ENCODE data around the gene NKX6-1.

Gene NKX6-1

GRCh38 chr4:84479663-84480062 lies 19.4 kb downstream of the NKX6-1 start:
- H3K36me3 ChIP-seq (ENCODE audit: insufficient read depth, insufficient read length, low read length): no peaks in the 10 kb centered on the region
- H3K27me3 ChIP-seq (ENCODE audit: insufficient read depth, insufficient read length): peaks cover 39% of the 10 kb centered on the region
- no peak for TF ChIP-seq YY1 (IDR thresholded peaks at IDR 0.05; ENCODE audit: insufficient read depth, insufficient read length)
- TF ChIP-seq ZNF274 (IDR thresholded peaks at IDR 0.05; ENCODE audit: low read depth, low read length): no peak
- TF ChIP-seq SUZ12 (IDR thresholded peaks at IDR 0.05; ENCODE audit: extremely low read depth, insufficient read depth, insufficient read length): no peak
- no peak for DNase-seq (ENCODE audit: low read depth, low spot score)
- H3K9ac ChIP-seq (ENCODE audit: insufficient read length, low read depth): no peak overlapping the region
- no peaks in the 10 kb centered on the region for H3K9me3 ChIP-seq (ENCODE audit: insufficient read depth, low read length)
- no peak overlapping the region for H3K4me3 ChIP-seq (ENCODE audit: insufficient read length, low read depth)
- peaks cover 2% of the 10 kb centered on the region for H3K4me1 ChIP-seq (ENCODE audit: insufficient read depth, insufficient read length)

- Histone ChIP-seq H3K9me3 (ENCODE audit: insufficient read depth, low read length) (no peaks in the 10 kb centered on the region), H3K36me3 (ENCODE audit: insufficient read depth, insufficient read length, low read length) (no peaks in the 10 kb centered on the region), H3K27me3 (ENCODE audit: insufficient read depth, insufficient read length) (peaks cover 30% of the 10 kb centered on the region), H3K4me3 (ENCODE audit: insufficient read length, low read depth) (no peak overlapping the region), H3K4me1 (ENCODE audit: insufficient read depth, insufficient read length) (peaks cover 2% of the 10 kb centered on the region), H3K9ac (ENCODE audit: insufficient read length, low read depth) (no peak overlapping the region)
- no peak for DNase-seq (ENCODE audit: low read depth, low spot score)
- no peak for TF ChIP-seq ZNF274 (IDR thresholded peaks at IDR 0.05; ENCODE audit: low read depth, low read length)
- no peak for TF ChIP-seq YY1 (IDR thresholded peaks at IDR 0.05; ENCODE audit: insufficient read depth, insufficient read length)
- TF ChIP-seq SUZ12 (IDR thresholded peaks at IDR 0.05; ENCODE audit: extremely low read depth, insufficient read depth, insufficient read length): no peak
Measured at GRCh38 chr4:84477738-84478137, 21.4 kb downstream of the NKX6-1 start.

- Histone ChIP-seq H3K27me3 (ENCODE audit: insufficient read depth, insufficient read length) (no peaks in the 10 kb centered on the region), H3K4me1 (ENCODE audit: insufficient read depth, insufficient read length) (no peaks in the 10 kb centered on the region), H3K9me3 (ENCODE audit: insufficient read depth, low read length) (no peaks in the 10 kb centered on the region), H3K4me3 (ENCODE audit: insufficient read length, low read depth) (no peak overlapping the region), H3K36me3 (ENCODE audit: insufficient read depth, insufficient read length, low read length) (no peaks in the 10 kb centered on the region), H3K9ac (ENCODE audit: insufficient read length, low read depth) (no peak overlapping the region)
- DNase-seq (ENCODE audit: low read depth, low spot score): no peak
- TF ChIP-seq YY1 (IDR thresholded peaks at IDR 0.05; ENCODE audit: insufficient read depth, insufficient read length): no peak
- no peak for TF ChIP-seq ZNF274 (IDR thresholded peaks at IDR 0.05; ENCODE audit: low read depth, low read length)
- no peak for TF ChIP-seq SUZ12 (IDR thresholded peaks at IDR 0.05; ENCODE audit: extremely low read depth, insufficient read depth, insufficient read length)
Measured at GRCh38 chr4:84474107-84474506, 25.0 kb downstream of the NKX6-1 start.

- Histone ChIP-seq H3K4me1 (ENCODE audit: insufficient read depth, insufficient read length) (no peaks in the 10 kb centered on the region), H3K27me3 (ENCODE audit: insufficient read depth, insufficient read length) (no peaks in the 10 kb centered on the region), H3K9ac (ENCODE audit: insufficient read length, low read depth) (no peak overlapping the region), H3K9me3 (ENCODE audit: insufficient read depth, low read length) (no peaks in the 10 kb centered on the region), H3K4me3 (ENCODE audit: insufficient read length, low read depth) (no peak overlapping the region), H3K36me3 (ENCODE audit: insufficient read depth, insufficient read length, low read length) (no peaks in the 10 kb centered on the region)
- TF ChIP-seq ZNF274 (IDR thresholded peaks at IDR 0.05; ENCODE audit: low read depth, low read length) (no peak), YY1 (IDR thresholded peaks at IDR 0.05; ENCODE audit: insufficient read depth, insufficient read length) (no peak)
- DNase-seq (ENCODE audit: low read depth, low spot score): no peak
Measured at GRCh38 chr4:84472154-84472553, 26.9 kb downstream of the NKX6-1 start.

- Histone ChIP-seq H3K4me1 (ENCODE audit: insufficient read depth, insufficient read length) (no peaks in the 10 kb centered on the region), H3K9me3 (ENCODE audit: insufficient read depth, low read length) (no peaks in the 10 kb centered on the region), H3K36me3 (ENCODE audit: insufficient read depth, insufficient read length, low read length) (no peaks in the 10 kb centered on the region), H3K9ac (ENCODE audit: insufficient read length, low read depth) (no peak overlapping the region), H3K4me3 (ENCODE audit: insufficient read length, low read depth) (no peak overlapping the region), H3K27me3 (ENCODE audit: insufficient read depth, insufficient read length) (no peaks in the 10 kb centered on the region)
- DNase-seq (ENCODE audit: low read depth, low spot score): no peak
- TF ChIP-seq SUZ12 (IDR thresholded peaks at IDR 0.05; ENCODE audit: extremely low read depth, insufficient read depth, insufficient read length) (no peak), YY1 (IDR thresholded peaks at IDR 0.05; ENCODE audit: insufficient read depth, insufficient read length) (no peak), ZNF274 (IDR thresholded peaks at IDR 0.05; ENCODE audit: low read depth, low read length) (no peak)
Measured at GRCh38 chr4:84470204-84470785, 28.8 kb downstream of the NKX6-1 start.

- Histone ChIP-seq H3K4me3 (ENCODE audit: insufficient read length, low read depth) (no peak overlapping the region), H3K36me3 (ENCODE audit: insufficient read depth, insufficient read length, low read length) (no peaks in the 10 kb centered on the region), H3K9ac (ENCODE audit: insufficient read length, low read depth) (no peak overlapping the region), H3K9me3 (ENCODE audit: insufficient read depth, low read length) (no peaks in the 10 kb centered on the region), H3K27me3 (ENCODE audit: insufficient read depth, insufficient read length) (no peaks in the 10 kb centered on the region), H3K4me1 (ENCODE audit: insufficient read depth, insufficient read length) (no peaks in the 10 kb centered on the region)
- DNase-seq (ENCODE audit: low read depth, low spot score): no peak
- TF ChIP-seq ZNF274 (IDR thresholded peaks at IDR 0.05; ENCODE audit: low read depth, low read length): no peak
- no peak for TF ChIP-seq YY1 (IDR thresholded peaks at IDR 0.05; ENCODE audit: insufficient read depth, insufficient read length)
- no peak for TF ChIP-seq SUZ12 (IDR thresholded peaks at IDR 0.05; ENCODE audit: extremely low read depth, insufficient read depth, insufficient read length)
Measured at GRCh38 chr4:84467601-84468000, 31.5 kb downstream of the NKX6-1 start.

GRCh38 chr4:84459783-84460182 lies 39.3 kb downstream of the NKX6-1 start:
- DNase-seq (ENCODE audit: low read depth, low spot score): no peak
- TF ChIP-seq SUZ12 (IDR thresholded peaks at IDR 0.05; ENCODE audit: extremely low read depth, insufficient read depth, insufficient read length): no peak
- TF ChIP-seq YY1 (IDR thresholded peaks at IDR 0.05; ENCODE audit: insufficient read depth, insufficient read length): no peak
- TF ChIP-seq ZNF274 (IDR thresholded peaks at IDR 0.05; ENCODE audit: low read depth, low read length): no peak
- Histone ChIP-seq H3K4me3 (ENCODE audit: insufficient read length, low read depth) (no peak overlapping the region), H3K4me1 (ENCODE audit: insufficient read depth, insufficient read length) (no peaks in the 10 kb centered on the region), H3K27me3 (ENCODE audit: insufficient read depth, insufficient read length) (no peaks in the 10 kb centered on the region), H3K9me3 (ENCODE audit: insufficient read depth, low read length) (no peaks in the 10 kb centered on the region), H3K36me3 (ENCODE audit: insufficient read depth, insufficient read length, low read length) (no peaks in the 10 kb centered on the region), H3K9ac (ENCODE audit: insufficient read length, low read depth) (no peak overlapping the region)

Data from NT2/D1 (cell line).